HG03521 (cell line): Measurements from ENCODE around the gene UFSP1.
"Not testable (repeated sequence)": the region's sequence is repeated elsewhere in the genome, so short reads cannot be mapped to it uniquely, and the experiment has no call there.

Experiments used
- ATAC-seq: cut with Tn5 transposase; IDR thresholded peaks from one replicate; pipeline ENCODE4 v1.9.1; 2021; ENCODE audit warnings: mild to moderate bottlenecking, moderate library complexity; ENCODE audit not compliant: unreplicated experiment

Gene UFSP1

DNA sequence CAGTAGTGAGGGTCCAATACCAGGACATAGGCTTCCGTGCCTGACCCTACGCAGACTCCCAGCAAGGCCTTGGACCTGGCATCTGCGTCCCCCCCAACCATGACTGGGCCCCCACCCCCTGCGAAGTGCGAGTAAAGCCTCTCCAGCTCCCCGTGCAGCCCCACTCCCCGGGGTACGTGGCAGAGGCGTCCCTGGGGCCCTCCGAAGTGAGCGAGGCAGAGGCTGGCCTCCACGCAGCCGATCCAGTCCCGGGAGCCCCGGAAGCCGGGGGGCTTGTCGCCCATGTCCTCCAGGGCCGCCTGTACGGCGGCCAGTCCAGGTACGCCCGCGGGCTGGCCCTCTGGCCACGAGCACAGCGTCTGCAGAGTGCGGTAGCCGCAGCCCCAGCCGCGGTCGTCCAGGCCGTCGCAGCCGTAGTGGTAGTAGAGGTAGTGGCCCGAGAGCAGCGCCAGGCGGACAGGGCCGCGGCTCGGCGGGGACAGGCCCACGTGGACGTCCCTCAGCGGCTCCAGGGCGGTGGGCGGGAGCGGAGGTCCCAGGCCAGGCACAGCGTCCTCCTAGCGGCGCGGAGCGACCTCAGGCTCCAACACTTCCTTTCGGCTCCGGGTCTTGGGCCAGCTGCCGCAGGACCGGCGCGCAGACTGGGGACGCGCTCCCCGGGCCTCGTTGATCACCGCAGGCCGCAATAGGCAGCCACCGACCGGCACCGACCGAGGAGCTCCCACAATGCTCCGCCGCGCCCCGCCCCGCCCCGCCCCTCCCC is at the start of gene UFSP1:
Gene UFSP1, minus strand, starts transcription at position 728 of the 763 bp plus-strand sequence. Its CDS starts 444 bp downstream, at position 284.
- ATAC-seq, result no peak

DNA sequence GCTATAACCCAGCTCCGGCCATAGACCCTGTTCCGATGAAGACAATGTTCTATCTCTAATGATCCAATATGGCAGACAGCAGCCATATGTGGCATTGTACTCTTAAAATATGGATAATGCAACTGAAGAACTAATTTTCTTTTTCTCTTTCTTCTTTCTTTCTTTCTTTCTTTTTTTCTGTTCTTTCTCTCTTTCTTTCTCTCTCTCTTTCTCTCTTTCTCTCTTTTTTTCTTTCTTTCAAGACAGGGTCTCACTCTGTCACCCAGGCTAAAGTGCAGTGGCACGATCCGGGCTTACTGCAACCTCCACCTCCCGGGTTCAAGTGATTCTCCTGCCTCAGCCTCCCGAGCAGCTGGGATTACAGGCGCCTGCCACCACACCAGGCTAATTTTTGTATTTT is 46.7 kb upstream of the UFSP1 start:
- not testable (repeated sequence) for ATAC-seq

GRCh38 chr7:100935381-100935780 is 45.9 kb upstream of the UFSP1 start:
- not testable (repeated sequence) for ATAC-seq

DNA sequence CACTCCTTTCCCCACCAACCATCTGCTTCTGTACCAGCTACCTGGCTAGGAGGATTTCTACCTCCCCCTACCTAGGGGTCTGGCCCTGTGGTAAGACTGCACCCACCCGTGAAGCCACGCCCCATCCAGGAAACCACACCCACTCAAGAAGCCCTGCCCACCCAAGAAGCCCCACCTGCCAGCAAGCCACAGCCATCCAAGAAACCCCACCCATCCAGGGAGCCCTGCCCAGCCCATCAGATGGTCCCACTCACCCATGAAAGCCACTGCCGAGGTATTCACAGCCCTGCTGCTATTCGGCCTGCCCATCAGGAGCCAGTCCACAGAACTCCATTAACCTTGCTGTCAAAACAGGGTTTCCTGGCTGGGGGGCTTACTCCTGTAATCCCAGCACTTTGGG is 44.2 kb upstream of the UFSP1 start:
- ATAC-seq, result no peak

- no peak for ATAC-seq
These were observed 40.3 kb upstream of the UFSP1 start for GRCh38 chr7:100929808-100930174.

- not testable (repeated sequence) for ATAC-seq
These were observed 34.1 kb upstream of the UFSP1 start for GRCh38 chr7:100923616-100924015.

DNA sequence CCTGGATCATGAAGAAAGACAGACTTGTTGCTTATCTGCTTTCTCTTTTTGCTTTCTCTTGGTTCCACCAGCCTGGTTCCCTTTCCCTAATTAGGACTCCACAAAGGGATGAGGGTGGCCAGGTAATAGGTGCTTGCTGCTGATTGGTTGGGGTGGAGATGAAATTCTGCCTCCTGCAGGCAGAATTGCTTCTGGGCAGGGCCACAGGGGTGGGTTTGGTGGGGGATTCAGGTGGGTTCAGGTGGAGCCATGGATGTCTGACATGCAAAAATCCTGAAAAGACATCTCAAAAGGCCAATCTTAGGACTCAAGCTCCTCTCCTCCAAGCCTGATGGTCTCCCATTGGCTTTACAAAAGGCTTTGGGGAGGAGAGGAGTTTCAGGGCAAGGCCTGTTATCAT is 31.5 kb upstream of the UFSP1 start:
- no peak for ATAC-seq

DNA sequence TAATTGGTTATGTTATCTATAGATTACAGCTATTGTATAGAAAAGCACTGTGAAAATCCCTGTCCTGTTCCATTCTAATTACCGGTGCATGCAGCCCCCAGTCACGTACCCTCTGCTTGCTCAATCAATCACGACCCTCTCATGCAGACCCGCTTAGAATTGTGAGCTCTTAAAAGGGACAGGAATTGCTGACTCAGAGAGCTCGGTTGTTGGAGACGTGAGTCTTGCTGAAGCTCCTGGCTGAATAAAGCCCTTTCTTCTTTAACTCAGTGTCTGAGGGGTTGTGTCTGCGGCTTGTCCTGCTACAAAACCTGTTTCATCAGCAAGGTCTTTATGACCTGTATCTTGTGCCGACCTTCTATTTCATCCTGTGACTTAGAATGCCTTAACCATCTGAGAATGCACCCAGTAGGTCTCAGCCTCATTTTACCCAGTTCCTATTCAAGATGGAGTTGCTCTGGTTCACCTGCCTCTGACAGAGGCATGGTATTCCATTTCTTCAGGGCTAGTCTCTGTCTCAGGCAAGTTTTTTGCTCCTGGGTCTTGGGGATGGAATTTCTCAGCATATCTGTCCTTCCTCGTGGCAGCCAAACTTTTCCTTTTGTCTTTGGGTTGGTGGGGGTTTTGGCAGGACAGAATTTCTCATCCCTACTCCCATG is 30.4 kb upstream of the UFSP1 start:
- not testable (repeated sequence) for ATAC-seq

GRCh38 chr7:100919335-100919734 is 29.8 kb upstream of the UFSP1 start:
- ATAC-seq, result not testable (repeated sequence)

DNA sequence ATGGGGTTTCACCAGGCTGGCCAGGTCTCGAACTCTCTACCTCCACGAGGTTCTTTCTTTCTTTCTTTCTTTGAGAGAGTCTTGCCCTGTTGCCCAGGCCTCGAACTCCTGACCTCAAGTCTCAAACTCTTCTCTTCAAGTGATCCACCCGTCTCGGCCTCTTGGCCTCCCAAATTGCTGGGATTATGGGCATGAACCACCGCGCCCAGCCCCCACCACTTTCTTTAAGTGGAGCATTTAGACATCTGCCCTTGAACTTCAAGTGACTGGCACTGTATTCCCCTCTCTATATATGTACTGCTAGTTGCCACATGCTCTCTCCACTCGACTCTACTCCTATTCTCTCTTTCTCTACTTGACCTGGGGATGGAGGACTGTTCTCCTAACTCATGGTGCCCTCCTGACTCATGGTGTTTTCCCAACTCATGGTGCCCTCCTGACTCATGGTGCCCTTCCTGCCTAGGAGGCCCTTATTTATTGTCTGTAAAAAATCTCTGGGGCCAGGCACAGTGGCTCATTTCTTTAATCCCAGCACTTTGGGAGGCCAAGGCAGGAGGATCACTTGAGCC is 25.4 kb upstream of the UFSP1 start:
- ATAC-seq, result no peak

DNA sequence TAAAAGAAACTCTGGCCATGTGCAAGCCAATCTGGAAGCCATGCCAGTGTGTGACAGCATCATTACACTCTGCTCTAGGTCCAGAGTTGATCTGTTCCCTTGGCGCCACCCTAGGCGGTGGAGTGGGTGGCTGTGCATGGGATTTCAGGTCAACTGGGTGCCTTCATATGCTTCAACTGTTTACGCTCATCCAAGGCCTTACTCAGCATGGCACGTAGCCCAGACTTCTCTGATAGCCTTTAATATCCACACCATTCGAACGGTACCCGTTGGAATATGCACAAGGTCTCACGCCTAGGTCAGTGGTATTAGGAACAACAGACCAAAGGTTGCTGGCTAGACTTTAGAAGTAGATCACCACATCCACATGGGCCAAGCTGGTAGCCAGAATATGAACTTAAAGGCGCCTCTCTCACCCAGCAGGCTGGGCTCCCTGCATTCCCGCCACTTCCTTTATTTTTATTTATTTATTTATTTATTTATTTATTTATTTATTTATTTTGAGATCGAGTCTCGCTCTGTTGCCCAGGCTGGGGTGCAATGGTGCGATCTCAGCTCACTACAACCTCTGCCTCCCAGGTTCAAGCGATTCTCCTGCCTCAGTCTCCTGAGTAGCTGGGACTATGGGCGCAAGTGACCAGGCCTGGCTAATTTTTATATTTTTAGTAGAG is 24.8 kb upstream of the UFSP1 start:
- no peak for ATAC-seq

DNA sequence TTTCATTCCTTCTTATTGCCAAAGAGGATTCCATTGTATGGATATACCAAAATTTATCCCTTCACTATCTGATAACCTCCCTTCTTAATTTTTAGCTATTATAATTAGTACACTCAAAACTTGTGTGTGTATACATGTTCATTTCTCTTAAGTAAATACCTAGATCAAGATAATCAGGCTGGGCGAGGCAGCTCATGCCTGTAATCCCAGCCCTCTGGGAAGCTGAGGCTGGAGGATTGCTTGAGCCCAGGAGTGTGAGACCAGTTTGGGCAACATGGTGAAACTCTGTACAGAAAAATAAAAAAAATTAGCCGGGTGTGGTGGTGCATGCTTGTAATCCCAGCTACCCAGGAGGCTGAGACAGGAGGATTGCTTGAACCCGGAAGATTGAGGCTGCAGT is 22.0 kb upstream of the UFSP1 start:
- no peak for ATAC-seq

DNA sequence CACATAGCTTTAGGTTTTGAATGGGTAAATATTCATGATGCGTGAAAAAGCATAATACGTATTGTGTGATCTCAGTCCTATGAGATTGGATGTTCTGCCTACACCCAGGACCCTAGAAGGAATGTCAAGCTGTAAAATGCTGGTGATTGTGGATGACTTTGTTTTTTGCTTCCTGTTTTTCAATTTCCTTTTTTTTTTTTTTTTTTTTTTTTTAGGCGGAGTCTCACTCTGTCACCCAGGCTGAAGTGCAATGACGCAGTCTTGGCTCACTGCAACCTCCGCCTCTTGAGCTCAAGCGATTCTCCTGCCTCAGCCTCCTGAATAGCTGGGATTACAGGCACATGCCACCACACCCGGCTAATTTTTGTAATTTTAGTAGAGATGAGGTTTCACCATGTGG is 20.9 kb upstream of the UFSP1 start:
- ATAC-seq, result not testable (repeated sequence)

DNA sequence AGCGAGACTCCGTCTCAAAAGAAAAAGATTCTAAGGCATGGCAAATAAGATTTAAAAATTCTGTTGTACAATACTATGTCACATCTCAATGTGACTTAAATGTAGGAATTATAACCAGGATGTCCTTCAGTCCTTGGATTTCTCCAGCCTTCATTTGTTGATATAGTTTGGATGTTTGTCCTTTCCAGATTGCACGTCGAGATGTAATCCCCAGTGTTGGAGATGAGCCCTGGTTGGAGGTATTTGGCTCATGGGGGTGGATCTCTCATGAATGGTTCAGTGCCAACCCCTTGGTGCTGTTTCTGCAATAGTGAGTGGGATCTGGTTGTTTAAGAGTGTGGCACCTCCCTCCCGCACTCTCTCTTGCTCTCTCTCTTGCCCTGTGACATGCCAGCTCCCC is 19.0 kb upstream of the UFSP1 start:
- no peak for ATAC-seq

GRCh38 chr7:100902638-100903037 is 13.1 kb upstream of the UFSP1 start:
- no peak for ATAC-seq

- no peak for ATAC-seq
These were observed 12.4 kb upstream of the UFSP1 start for GRCh38 chr7:100901921-100902332.

- no peak for ATAC-seq
These were observed 11.5 kb upstream of the UFSP1 start for GRCh38 chr7:100900978-100901377.

GRCh38 chr7:100899432-100899831 is 9.9 kb upstream of the UFSP1 start:
- ATAC-seq, result no peak

DNA sequence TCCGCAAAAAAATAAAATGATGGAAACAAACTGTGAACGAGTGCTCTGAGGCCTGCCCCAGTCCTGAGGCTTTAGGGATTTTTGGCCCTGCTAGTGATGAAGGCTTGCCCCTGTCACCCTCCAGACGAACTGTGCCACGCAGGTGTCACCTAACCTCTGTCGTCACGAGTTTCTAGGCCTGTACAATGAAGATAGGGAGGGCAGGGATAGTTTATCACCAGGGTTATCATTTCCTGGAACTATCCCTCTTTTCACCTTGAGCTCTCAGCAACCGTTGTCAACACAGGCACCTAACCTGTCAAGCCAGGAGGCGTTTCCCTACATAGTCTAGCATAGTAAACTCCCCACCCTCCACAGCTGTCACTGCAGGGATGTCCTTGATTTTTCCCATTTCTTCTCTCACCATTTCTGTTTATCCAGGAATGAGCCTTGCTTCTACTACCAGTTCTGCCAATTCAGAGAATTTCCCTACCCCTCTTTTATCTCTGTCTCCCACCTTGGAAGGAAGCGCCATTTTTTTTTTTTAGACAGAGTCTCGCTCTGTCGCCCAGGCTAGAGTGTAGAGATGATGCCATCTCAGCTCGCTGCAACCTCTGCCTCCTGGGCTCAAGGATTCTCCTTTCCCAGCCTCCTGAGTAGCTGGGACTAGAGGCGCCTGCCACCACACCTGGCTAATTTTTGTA is 8.4 kb upstream of the UFSP1 start:
- no peak for ATAC-seq

- no peak for ATAC-seq
These were observed 7.5 kb upstream of the UFSP1 start for GRCh38 chr7:100896732-100897608.
